ENCODE data around the gene THAP8.
A peak's percentile ranks its signal among the peaks of the same experiment; 100 is the strongest.

Gene THAP8, protein sequence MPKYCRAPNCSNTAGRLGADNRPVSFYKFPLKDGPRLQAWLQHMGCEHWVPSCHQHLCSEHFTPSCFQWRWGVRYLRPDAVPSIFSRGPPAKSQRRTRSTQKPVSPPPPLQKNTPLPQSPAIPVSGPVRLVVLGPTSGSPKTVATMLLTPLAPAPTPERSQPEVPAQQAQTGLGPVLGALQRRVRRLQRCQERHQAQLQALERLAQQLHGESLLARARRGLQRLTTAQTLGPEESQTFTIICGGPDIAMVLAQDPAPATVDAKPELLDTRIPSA

DNA sequence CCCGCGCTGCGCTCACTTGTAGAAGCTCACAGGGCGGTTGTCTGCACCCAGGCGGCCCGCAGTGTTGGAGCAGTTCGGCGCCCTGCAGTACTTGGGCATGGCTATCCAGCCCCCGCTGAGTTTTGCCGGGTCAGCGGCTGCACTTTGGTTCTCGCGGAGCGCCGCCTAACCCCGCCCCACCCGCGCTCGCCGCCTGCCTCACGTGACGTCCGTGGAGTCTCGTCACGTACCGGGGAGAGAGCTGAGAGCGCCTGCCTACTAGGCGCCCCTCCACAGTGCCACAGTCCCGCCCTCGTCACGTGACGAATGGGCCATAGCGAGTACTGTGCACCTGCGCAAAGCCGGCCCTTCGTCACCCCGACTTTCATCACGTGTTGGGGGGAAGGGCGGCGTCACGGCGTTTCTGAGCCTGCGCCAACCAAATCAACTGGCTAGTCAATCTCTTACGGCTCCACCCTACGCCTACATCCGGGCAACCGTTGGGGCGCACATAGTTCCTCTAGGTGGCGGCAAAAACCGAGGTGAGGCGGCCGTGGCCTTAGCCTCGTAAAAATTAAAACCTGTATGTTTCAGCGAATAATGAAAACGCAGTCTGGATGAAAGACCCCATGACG, at the start of gene THAP8:
Gene THAP8, minus strand, starts transcription at position 167 of the 614 bp plus-strand sequence. Its CDS starts 68 bp downstream, at position 99.
- no peak for TF ChIP-seq ZNF274 (IDR thresholded peaks at IDR 0.05; ENCODE audit: low read depth, low read length)
- peak within 1 kb of the TSS; percentile 92 for H3K4me3 ChIP-seq (ENCODE audit: low read length)

DNA sequence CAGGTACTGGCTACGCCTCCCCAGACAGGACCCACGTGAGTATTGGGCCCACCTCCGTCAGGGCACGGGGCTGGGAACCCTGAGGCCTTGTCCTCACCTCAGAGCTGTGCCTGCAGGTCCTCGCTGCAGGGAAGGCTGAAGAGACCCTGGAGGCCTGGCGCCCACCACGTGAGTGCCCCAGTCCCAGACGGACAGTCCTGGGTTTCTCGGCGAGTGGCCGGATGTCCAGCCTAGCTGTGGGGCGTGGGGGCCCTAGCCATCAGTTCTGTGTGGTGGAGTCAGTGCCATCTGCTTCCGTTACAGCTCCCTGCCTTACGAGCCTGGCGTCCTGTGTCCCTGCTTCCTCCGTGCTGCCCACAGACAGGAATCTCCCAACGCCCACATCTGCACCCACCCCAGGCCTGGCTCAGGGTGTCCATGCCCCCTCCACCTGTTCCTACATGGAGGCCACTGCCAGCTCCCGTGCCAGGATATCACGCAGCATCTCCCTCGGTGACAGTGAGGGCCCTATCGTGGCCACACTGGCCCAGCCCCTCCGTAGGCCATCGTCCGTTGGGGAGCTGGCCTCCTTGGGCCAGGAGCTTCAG, 49.0 kb upstream of the THAP8 start:
- TF ChIP-seq ZNF274 (IDR thresholded peaks at IDR 0.05; ENCODE audit: low read depth, low read length) = no peak
- H3K4me3 ChIP-seq (ENCODE audit: low read length) = no peak overlapping the region

DNA sequence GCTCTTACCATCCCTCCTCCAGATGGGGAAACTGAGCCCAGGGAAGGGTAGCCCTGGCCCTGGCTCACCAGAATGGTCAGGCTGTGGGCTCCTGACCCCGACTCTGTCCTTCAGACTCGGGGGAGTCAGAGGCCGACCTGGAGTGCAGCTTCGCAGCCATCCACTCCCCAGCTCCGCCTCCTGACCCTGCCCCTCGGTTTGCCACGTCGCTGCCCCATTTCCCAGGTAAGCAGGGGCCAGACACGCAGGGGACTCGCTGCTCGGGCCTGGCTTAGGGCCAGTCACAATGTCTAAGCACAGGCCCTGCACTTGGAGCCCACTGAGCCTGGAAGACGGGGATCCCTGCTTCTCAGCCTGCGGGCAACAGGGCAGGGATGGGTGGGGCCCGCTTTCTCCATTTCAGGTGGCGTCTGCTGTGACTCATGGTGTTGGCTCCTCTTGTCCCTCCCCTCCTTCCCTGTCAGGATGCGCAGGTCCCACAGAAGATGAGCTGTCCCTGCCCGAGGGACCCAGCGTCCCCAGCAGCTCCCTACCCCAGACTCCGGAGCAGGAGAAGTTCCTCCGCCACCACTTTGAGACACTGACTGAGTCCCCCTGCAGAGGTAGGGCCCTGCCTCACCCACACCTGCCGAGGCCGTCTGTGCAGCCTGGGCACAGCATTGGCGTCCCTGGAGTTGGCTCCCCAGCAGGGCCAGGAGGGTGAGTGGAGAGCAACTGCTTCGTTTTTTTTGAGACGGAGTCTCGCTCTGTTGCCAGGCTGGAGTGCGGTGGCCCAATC, 47.7 kb upstream of the THAP8 start:
- H3K4me3 ChIP-seq (ENCODE audit: low read length) = no peak overlapping the region
- no peak for TF ChIP-seq ZNF274 (IDR thresholded peaks at IDR 0.05; ENCODE audit: low read depth, low read length)

DNA sequence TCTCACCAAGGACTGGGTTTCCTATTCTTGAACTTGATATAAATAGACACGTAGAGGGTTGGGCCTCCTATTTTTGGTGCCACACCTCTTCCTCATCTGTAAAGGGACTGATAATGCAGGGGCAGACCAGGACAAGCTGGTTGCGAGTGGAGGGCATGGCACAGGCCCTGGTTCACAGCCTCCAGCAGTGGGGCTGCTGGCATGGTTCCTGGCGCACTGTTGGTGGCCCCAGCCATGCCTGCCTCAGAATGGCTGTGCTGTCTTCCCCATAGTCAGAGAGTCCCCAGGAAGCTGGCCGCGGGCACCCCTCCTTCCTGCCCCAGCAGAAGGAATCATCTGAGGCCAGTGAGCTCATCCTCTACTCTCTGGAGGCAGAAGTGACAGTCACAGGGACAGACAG, 46.4 kb upstream of the THAP8 start:
- no peak overlapping the region for H3K4me3 ChIP-seq (ENCODE audit: low read length)
- TF ChIP-seq ZNF274 (IDR thresholded peaks at IDR 0.05; ENCODE audit: low read depth, low read length) = no peak

DNA sequence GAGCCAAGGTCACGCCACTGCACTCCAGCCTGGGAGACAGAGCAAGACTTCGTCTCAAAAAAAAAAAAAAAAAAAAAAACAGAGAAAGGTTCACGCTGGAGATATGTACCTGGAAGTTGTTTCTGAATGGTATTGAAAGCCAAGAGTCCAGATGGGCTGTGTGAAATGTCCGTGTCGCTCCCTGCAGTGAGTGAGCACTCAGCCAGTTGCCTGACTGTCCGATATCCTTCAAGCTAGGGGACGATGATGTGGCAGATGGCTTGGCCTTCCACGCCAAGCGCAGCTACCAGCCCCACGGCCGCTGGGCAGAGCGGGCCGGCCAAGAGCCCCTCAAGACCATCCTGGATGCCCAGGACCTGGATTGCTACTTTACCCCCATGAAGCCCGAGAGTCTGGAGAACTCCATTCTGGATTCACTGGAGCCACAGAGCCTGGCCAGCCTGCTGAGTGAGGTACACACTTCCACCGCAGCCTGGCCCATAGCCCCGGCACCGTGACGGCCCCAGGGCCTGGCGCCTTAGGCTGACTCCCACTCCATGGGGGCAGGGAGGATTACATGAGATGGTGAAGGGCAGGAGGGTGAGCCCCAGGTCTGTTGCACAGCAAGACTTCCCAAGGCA, 45.2 kb upstream of the THAP8 start:
- no peak overlapping the region for H3K4me3 ChIP-seq (ENCODE audit: low read length)
- TF ChIP-seq ZNF274 (IDR thresholded peaks at IDR 0.05; ENCODE audit: low read depth, low read length) = no peak

DNA sequence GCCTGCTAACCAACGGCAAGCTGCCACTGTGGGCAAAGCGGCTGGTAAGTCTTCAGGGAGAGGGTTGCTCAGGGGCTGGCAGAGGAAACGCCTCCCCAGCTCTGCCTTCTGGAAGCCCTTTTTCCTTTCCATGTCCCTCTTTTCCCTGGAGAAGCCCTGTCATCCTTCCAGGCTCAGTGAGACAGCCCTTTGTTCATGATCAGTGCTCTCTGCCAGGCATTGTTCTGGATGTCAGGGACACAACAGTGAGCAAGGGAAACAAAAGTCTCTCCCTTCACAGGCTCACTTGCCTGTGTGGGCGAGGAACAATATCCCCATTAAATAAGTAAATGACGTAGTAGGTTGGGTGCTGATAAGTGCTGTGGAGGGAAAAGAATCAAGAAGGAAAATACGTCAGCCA, 43.0 kb upstream of the THAP8 start:
- no peak for TF ChIP-seq ZNF274 (IDR thresholded peaks at IDR 0.05; ENCODE audit: low read depth, low read length)
- no peak overlapping the region for H3K4me3 ChIP-seq (ENCODE audit: low read length)

DNA sequence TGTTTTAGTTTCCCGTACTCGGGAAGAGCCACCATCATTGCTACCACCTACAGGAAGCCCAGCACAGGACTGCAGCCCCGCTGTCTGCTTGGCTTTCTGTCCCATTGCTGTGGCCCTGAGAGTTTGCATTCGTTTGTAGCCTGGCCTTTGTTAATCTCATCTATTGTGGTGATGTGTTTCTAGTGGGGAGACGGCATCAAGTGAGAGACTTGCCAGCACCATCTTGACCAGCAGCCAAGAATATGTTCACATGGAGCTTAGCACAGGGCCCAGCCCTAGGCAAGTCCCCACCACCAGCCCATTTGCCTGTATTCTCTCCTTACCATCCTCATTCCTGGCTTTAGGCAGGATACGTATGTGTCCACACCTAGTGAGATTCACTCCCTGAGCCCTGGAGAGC, 39.6 kb upstream of the THAP8 start:
- TF ChIP-seq ZNF274 (IDR thresholded peaks at IDR 0.05; ENCODE audit: low read depth, low read length) = no peak
- H3K4me3 ChIP-seq (ENCODE audit: low read length) = no peak overlapping the region

DNA sequence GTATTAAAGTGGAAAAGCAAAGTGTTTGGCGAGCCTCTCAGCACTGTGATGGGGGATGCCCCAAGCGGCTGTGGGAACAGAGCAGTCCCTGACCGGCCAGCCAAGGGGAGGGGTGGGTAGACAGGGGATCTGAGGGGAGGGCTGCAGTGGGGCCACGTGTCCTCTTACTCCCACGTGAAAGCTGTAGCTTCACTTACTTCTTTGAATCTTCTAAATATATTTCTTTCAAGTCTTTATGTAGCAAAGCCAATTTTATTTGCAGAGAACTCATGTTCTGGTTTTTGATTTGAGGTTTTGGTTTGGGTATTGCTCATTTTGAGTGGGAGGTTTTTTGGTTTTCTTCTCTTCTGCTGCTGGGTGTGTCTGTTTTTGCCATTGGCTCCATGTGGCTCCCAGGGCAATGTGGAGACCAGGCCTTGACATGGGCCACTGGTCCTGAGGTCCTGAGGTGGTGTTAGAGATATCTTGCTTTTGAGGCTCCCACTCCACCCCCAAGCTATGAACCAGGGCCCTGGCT, 39.1 kb upstream of the THAP8 start:
- no peak for TF ChIP-seq ZNF274 (IDR thresholded peaks at IDR 0.05; ENCODE audit: low read depth, low read length)

DNA sequence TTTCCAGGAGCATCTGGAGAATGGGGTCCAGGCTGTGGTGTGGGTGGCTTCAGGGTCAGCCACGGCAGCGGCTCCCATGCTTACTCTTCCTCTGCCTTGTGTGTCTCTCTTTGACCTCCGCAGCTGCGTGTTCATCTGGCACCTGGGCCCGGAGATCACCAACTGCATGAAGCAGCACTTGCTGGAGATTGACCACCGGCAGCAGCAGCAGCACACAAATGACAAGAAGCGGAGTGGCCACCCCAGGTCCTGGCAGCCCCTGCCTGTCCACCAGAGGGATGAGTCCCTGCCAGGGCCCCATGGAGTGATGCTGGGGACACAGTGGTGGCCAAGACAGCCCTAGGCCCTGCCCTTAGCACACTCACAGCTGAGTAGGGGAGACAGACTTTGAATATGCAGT, 38.5 kb upstream of the THAP8 start:
- no peak for TF ChIP-seq ZNF274 (IDR thresholded peaks at IDR 0.05; ENCODE audit: low read depth, low read length)
- H3K4me3 ChIP-seq (ENCODE audit: low read length) = no peak overlapping the region

More for the DNA sequence above, 39.1 kb upstream of the THAP8 start:
- no peak overlapping the region for H3K4me3 ChIP-seq (ENCODE audit: low read length)

DNA sequence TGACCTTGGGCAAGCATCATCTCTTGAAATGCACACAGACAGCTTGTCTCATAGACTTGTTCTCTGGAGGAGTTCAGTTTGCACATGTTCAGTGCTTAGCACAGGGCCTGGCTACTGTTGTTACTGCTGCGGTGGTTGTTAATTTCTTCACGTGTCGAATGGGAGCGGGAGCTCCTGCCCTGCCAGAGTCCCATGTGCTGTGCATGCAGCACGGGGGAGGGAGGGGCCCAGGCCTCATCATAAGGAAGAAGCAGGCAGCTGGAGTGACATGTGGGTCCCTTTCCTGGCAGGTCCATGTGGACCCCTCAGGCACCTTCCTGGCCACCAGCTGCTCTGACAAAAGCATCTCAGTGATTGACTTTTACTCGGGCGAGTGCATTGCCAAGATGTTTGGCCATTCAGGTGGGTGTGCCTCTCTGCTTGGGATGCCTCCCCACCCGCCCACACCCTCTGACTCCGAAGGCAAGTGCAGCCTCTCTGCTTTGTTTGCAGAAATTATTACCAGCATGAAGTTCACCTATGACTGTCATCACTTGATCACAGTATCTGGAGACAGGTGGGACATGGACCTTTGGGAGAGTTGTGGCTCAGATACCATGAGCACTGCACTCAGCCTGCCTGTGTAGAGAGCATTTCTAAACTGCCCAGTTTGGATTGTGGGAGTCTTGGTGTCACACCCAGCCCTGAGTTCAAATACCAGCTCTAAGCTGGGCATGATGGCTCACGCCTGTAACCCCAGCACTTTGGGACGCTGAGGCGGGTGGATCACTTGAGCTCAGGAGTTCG, 37.0 kb upstream of the THAP8 start:
- no peak for TF ChIP-seq ZNF274 (IDR thresholded peaks at IDR 0.05; ENCODE audit: low read depth, low read length)
- H3K4me3 ChIP-seq (ENCODE audit: low read length) = no peak overlapping the region

DNA sequence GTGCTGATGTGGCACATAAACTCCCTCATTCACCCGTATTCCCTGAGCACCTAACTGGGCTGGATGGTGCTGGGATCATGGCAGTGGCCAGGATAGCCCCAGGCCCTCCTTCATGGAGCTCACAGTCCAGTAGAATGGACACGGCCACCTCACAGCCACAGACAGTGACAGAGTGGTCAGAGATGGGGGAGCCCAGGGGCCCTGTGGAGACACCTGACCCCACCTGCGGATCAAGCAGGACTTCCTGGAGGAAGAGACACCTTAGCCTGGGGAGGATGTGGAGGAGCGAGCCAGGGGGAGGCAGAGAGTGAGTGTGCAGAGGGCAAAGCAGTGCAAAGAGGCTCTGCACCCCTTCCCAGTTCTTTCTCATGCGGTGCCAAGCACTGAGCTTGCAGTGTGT, 35.8 kb upstream of the THAP8 start:
- no peak for TF ChIP-seq ZNF274 (IDR thresholded peaks at IDR 0.05; ENCODE audit: low read depth, low read length)
- no peak overlapping the region for H3K4me3 ChIP-seq (ENCODE audit: low read length)

DNA sequence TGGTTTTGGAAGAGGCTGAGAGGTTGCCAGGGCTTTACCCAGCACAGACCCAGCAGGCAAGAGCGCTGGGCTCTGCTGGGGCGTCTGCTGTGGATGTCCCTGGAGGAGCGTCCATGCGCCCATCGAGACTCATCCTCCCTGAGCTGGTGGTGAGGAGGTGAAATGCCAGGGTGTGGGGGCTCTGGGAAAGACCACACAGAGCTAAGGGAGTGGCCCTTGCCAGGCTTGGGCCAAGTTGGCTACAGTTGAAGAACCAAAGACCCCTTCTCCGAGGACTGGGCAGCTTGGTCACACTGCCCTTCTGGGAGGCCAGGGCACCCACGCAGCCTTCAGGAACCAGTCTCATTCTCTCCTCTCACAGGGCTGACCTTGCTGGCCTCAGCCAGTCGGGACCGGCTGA, 32.2 kb upstream of the THAP8 start:
- TF ChIP-seq ZNF274 (IDR thresholded peaks at IDR 0.05; ENCODE audit: low read depth, low read length) = no peak
- no peak overlapping the region for H3K4me3 ChIP-seq (ENCODE audit: low read length)

All from GM08714 (cell line).